Glomerular visceral epithelial cell (primary cell): ENCODE measurements around the gene TRMT61A.

Source experiments
- DNase-seq: peaks from one replicate; pipeline ENCODE4 v3.0.0-alpha.2; 2016; ENCODE audit errors: extremely low spot score

The TRMT61A gene

DNA sequence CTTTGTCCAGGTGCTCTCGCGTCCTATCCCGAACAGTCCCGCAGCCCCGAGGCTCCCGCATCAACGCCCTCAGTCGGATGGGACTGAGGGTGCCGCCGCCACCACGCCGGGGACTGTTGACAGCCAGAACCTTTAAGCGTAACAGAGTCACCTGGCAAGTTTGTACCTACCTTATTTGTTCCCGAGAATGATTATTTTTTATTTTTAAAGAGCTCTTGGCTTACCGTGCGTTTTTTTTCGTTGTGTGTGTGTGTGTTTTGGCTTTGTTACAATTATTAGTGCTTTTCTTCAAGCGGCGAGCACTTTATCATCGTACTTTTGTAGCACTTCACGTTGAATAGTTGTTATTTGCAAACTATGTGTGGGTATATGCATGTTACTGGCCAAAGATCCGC, 34.2 kb downstream of the TRMT61A start:
- DNase-seq: no peak

DNA sequence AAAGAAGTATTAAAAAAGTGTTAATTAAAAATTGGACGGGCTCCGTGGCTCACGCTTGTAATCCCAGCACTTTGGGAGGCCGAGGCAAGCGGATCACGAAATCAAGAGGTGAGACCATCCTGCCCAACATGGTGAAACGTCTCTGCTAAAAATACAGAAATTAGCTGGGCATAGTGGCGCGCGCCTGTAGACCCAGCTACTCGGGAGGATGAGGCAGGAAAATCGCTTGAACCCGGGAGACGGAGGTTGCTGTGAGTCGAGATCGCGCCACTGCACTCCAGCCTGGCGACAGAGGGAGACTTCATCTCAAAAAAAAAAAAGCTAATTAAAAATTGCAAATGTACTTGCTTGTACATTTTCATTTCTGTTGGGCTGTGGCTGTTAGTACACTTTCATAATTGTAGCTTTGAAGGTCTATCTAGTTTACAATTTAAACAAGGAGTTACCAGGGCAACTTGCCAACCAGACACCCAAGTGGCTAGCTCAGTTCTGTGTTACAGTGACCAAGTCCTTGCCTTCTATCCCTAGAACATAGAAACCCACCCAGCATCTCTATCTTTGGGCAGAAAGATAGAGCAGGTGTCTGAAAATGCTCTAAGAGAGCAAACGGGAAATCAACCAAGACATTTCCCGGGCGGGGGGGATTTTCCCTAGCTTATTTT, 35.0 kb downstream of the TRMT61A start:
- no peak for DNase-seq

DNA sequence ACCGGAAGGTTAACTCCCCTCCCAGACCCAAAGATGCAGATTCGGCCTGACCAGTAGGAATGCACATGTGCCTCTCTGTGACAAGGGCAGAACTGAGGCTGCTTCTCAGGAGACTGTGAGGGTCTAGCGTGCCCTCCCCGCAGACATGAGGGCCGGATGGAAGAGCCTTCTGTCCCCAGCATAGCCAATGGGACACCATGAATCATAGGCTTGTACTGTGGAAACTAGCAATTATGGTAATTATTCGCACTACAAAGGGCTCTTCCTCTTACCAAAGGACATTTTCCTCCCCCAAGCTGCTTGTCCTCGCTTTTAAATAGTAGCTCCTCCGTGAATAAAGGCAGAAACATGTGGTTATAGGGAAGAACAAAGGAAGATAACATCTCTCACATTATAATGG, 40.0 kb downstream of the TRMT61A start:
- DNase-seq: no peak

DNA sequence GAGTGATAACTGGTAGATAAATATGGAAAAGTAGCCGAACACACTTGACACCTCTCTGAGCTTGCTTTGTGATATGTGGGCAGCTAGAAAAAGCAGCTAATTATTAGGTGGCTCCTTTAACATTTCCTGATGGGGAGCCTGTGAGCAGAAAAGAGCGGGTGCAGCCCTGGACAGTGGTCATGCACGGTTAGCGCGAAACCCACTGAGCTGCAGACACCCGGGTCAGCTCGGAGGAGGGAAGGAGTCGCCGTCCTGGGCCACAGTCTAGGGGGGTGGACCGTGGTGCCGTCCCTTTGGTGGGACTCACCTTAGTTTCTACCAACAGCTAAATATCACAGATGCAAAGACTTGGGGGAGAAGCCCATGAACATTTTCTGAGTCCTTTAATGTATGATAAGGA, 40.4 kb downstream of the TRMT61A start:
- DNase-seq: no peak

DNA sequence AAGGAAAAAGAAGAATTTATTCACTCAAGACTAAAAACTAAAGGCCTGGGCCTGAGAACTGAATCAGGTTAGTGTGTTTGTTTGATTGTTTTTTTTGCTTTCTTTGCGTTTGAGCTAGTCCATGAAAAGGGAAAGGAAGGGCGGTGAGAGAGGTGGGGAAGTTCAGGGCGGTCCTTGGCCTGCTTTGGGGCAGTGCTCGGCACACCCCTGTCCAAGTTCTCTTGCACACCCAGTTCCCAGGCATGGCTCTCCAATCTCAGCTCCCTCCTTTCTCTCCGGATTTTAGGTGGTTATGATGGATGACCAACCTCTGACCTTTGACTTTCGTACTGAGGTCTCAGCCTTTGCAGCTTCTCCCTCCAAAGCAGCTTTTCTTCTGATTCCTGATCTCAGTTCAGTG, 45.1 kb downstream of the TRMT61A start:
- no peak for DNase-seq

DNA sequence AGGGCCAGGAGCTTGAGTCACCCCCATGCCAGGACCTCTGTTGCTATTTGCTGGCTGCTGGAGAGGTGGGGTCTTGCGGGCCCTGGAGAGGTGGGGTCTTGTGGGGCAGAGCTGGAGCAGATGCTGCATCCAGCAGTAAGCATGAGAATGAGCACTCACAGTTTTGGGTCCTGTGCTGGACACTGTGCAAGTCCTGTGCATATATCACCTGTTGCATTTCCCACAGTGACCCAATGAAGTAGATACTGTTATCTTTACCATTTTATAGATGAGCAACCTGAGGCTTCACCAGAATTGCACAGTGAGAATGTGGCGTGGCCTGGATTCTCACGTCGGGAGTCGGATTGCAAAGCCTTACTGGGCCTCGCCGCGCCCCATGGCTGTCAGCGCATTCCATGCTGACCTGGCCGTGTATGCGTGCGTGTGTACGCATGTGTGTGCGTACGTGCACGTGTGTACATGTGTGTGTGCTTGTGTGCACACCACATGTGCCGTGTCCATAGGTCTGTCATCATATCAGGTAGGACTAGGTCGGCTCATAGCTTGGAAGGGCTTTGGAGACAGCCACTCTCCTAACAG, 45.8 kb downstream of the TRMT61A start:
- no peak for DNase-seq

DNA sequence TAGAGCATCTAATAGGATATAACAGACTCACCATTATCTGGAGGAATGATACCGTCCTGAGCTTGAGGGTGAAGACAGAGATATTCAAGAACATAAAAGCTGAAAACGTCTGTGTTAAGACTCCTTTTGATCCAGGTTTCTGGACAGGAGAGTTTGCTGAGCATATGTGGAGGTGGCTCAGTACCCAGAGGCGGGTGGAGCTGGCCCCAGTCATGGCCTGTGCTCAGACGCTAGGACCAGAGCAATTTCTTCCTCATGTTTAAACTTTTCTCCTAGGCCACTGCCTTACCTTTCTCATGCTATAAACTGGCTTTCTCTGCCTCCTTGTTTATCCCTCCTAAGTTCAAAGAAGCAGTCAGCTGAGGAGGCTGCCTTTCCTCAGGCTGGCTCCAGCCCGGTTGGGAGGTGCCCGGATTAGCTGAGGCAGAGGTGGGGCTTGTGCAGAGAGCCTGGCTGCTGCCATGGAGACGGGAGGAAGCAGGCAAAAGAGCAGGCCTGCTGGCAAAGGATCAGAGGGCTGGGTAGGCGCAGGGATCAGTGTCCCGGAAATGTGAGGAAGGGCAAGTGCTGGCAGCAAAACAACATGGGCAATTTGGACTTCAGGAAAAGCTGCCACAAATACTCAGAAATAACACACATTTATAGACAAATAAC, 47.5 kb downstream of the TRMT61A start:
- peak; percentile 76 for DNase-seq

DNA sequence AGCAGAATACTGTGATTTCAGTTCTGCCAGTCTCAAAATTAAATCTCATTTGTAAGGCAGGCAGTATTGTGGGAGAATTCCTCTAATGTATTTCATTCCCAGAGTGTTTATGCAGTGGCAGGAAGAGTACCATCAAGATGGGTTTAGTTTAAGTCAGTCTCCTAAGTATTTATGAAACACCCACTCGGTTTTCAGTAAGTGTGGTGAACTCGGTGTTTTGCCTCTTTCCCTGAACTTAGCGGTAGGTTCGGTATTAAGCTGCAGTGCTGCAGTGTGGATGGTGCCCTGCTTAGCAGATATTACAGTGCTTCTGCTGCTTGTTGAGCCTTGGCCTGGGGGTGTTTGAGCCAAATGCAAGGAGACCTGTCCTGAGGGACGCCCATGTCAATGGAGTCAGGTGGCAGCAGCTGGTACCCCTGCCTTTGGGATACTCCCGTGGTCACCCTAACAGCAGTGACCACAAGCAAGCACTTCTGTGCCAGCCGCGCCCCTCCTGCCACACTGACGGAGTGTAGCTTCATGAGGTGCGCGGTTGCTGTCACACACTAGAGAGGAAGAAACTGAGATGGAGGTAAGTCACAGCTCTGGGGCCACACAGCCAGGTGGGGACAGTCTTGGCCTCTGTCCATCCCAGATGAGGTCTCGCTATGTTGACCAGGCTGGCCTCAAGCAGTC, 49.5 kb downstream of the TRMT61A start:
- DNase-seq: no peak

DNA sequence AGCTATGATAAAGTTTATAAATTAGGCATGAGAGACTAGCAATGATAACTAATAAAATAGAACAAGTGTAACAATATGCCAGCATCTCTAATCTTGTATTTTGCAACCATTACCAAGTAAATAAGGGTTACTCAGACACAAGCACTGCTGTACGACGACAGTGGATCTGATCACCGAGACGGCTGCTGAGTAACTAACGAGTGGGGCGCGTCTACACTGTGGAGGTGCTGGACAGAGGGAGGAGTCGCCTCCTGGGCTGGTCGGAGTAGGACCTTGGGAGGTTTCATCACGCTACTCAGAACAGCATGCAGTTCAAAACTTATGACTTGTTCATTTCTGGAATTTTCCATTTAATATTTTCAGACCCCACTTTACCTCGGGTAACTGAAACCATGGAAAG, 52.2 kb downstream of the TRMT61A start:
- no peak for DNase-seq

DNA sequence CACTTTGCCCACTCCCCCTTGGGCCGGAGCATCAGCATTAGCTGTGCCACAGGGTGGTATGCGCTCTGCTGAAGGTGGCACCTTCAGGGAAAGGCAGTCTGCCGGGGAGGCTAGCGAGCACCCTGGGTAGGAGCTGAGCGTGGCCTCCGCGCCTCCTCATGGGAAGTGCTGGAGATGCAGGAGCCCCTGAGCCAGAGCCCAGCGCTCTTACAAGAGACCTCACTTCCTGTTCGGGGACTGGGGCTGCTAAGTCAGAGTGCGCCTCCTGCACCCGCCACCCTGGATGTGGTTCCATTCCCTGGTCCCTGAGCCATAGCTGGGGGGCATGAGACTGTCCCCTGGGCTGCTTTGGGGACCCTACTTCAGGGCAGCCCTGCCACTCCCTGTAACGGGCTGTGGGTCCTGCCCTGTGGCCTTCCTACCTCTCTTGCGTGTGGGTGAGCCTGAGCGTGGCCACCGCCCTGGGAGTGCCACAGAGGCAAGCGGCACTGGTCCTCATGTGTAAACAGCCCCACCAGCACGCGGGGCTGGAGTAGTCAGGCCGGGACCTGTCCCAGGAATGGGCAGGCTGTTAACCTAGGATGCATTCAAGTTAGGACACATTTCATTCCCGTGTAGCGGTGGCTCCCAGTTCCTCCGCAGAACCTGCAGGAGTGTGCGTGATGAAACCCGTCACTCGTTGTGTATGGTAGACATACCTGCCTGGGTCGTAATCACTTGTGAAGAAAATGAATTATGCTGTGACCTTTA, 53.1 kb downstream of the TRMT61A start:
- DNase-seq: no peak

DNA sequence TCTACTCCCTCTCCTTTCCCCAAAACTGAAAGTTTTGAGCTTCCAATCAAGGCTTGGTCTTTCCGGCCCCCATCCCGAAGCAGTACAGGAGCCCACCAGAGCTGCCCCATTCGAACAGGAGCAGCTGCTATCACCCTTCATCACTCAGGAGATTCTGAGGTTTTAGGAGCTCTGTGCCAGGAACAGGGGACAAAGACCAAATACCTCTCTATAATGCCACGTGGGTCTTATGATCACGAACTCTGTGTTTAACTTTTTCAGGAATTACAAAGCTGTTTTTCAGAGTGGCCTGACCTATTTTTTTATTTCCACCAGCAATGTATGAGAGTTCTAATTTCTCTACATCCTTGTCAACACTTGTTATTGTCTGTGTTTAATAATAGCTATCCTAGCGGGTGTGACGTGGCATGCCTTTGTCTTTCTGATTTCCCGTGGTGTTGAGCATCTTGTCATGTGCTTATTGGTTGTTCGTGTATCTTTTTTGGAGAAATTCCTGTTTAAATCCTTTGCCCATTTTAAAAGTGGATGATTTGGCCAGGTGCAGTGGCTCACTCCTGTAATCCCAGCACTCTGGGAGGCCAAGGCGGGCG, 55.4 kb downstream of the TRMT61A start:
- DNase-seq: no peak
